ENCODE data around the gene FBXW7. TPM values are rescaled to one million over a fixed set of nuclear protein-coding genes. Genes with fewer than 3 reads are reported as not detected.
A peak's percentile ranks its signal among the peaks of the same experiment; 100 is the strongest.

The FBXW7 gene, protein sequence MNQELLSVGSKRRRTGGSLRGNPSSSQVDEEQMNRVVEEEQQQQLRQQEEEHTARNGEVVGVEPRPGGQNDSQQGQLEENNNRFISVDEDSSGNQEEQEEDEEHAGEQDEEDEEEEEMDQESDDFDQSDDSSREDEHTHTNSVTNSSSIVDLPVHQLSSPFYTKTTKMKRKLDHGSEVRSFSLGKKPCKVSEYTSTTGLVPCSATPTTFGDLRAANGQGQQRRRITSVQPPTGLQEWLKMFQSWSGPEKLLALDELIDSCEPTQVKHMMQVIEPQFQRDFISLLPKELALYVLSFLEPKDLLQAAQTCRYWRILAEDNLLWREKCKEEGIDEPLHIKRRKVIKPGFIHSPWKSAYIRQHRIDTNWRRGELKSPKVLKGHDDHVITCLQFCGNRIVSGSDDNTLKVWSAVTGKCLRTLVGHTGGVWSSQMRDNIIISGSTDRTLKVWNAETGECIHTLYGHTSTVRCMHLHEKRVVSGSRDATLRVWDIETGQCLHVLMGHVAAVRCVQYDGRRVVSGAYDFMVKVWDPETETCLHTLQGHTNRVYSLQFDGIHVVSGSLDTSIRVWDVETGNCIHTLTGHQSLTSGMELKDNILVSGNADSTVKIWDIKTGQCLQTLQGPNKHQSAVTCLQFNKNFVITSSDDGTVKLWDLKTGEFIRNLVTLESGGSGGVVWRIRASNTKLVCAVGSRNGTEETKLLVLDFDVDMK
- 100 to 1,000 TPM in 2 of 3 donors, 10 to 100 TPM in 1; 55.7 to 247 (median 117) TPM for total RNA-seq

DNA sequence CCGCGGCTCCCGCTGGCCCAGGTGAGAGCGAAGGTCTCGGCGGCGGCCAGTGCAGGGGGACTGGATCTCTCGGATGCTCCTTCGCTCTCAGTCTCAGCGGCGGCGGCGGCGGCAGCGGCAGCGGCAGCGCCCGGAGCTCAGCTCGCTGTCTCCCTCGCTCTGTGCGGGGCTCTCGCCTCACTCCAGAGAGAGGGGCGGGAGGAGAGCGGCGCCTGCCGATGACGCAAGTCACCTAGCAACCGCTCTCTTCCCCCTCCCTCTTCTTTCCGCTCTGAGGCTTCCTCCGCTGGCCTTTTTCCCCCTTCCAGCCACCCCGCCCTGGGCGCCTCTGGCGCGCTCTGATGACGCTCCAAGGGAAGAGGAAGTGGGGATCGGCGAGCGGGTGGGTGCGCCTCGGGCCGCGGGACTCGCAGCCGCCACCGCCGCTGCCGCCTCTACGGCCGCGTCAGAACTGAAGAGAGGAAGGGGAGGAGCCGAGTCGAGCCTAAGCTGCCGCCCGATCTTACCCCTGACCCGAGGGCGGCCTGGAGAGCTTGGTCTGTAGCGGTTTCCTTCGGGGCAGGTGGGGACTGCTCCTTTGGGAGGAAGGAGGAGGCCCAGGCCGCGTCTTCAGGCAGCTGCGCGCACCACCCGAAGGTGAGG, at the start of gene FBXW7:
Gene FBXW7 (minus strand): TSS at position 190 of the 642 bp plus-strand sequence. CDS start 124,289 bp downstream, outside the sequence.
- Histone ChIP-seq H3K4me3 (peak within 1 kb of the TSS; percentile 84 to 98 (median 97)), H3K4me1 (peaks cover 0 to 13% of the 10 kb centered on the region in 2 donors), H3K27me3 (no peaks in the 10 kb centered on the region), H3K36me3 (no peaks in the 10 kb centered on the region), H3K9me3 (peaks cover 10 to 11% of the 10 kb centered on the region in 2 donors), H3K27ac (peak within 1 kb of the TSS; percentile 95 to 97)
- TF ChIP-seq, protein P1, sequence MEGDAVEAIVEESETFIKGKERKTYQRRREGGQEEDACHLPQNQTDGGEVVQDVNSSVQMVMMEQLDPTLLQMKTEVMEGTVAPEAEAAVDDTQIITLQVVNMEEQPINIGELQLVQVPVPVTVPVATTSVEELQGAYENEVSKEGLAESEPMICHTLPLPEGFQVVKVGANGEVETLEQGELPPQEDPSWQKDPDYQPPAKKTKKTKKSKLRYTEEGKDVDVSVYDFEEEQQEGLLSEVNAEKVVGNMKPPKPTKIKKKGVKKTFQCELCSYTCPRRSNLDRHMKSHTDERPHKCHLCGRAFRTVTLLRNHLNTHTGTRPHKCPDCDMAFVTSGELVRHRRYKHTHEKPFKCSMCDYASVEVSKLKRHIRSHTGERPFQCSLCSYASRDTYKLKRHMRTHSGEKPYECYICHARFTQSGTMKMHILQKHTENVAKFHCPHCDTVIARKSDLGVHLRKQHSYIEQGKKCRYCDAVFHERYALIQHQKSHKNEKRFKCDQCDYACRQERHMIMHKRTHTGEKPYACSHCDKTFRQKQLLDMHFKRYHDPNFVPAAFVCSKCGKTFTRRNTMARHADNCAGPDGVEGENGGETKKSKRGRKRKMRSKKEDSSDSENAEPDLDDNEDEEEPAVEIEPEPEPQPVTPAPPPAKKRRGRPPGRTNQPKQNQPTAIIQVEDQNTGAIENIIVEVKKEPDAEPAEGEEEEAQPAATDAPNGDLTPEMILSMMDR (IDR thresholded peaks at IDR 0.05): peak in 1 of 3 donors; percentile 18
- TF ChIP-seq POLR2AphosphoS5 (IDR thresholded peaks at IDR 0.05) (peak; percentile 84 to 94 (median 85)), POLR2A (IDR thresholded peaks at IDR 0.05) (peak; percentile 86)
- DNase-seq (ENCODE audit: low spot score in 2 of 2): peak; percentile 98
- intact Hi-C loops (cut with DNase I; ENCODE audit: low total_unique reads): no loop called here

GRCh38 chr4:152585023-152585441, 49.1 kb upstream of the FBXW7 start:
- DNase-seq (ENCODE audit: low spot score in 2 of 2): no peak
- intact Hi-C loops (cut with DNase I; ENCODE audit: low total_unique reads): no loop called here
- peaks cover 0 to 7% of the 10 kb centered on the region in 2 donors for H3K4me1 ChIP-seq
- no peak overlapping the region for H3K4me3 ChIP-seq
- no peak overlapping the region for H3K27ac ChIP-seq
- no peaks in the 10 kb centered on the region for H3K9me3 ChIP-seq
- TF ChIP-seq, protein P1 (IDR thresholded peaks at IDR 0.05): no peak
- TF ChIP-seq POLR2A (IDR thresholded peaks at IDR 0.05) (no peak), POLR2AphosphoS5 (IDR thresholded peaks at IDR 0.05) (no peak)
- no peaks in the 10 kb centered on the region for H3K36me3 ChIP-seq
- no peaks in the 10 kb centered on the region for H3K27me3 ChIP-seq

DNA sequence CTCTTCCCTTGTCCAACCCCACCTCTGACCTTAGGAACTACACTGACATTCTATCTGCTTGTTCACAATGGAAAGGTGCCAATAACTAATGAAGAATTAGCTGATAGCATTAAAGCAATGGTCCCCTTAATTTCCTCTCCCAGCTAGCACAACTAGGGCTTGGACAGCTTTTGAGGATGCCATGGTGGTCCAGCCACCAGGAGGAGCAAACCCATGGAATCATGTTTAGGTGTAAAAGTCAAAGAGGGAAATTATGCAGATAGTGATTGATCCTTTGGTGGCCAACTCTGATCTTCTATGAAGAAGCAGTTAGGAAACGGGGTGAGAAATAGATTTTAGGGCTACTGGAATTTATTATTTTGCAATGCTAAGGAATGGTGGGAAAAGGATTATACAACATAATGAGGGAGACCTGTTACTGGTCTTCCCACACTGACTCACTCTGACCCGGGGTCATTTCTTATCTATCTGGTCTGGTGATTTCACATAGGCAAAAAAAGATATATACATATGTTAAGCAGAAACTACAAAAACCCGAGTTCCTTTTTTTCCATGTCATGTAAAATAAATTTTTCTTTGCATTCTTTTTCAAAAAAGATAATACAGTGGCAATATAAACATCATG, 45.8 kb upstream of the FBXW7 start:
- Histone ChIP-seq H3K36me3 (no peaks in the 10 kb centered on the region), H3K4me1 (no peaks in the 10 kb centered on the region), H3K4me3 (no peak overlapping the region), H3K27ac (no peak overlapping the region), H3K27me3 (no peaks in the 10 kb centered on the region), H3K9me3 (no peaks in the 10 kb centered on the region)
- no peak for DNase-seq (ENCODE audit: low spot score in 2 of 2)
- TF ChIP-seq POLR2AphosphoS5 (IDR thresholded peaks at IDR 0.05) (no peak), POLR2A (IDR thresholded peaks at IDR 0.05) (no peak)
- TF ChIP-seq, protein P1 (IDR thresholded peaks at IDR 0.05): no peak
- intact Hi-C loops (cut with DNase I; ENCODE audit: low total_unique reads): no loop called here

DNA sequence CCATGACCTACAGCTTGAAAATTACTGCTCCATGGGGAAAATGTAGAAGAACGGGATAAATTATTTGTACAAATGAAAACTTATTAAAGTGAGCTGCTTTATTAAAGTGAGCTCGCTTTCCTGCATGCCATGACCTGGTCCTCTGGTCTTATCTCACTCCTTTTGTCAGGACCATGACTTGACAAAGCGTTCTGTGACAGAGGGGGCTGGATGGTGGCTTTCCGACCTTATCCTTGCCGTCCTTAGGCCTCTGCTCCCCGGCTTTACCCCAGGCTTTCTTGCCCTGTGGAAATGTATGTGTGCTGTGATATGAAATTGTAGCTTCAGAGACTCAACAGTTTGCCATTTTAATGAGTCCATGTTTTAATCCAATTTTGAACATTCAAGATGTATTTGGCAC, 44.0 kb upstream of the FBXW7 start:
- DNase-seq (ENCODE audit: low spot score in 2 of 2): no peak
- Histone ChIP-seq H3K27ac (no peak overlapping the region), H3K27me3 (no peaks in the 10 kb centered on the region), H3K4me1 (no peaks in the 10 kb centered on the region), H3K9me3 (no peaks in the 10 kb centered on the region), H3K36me3 (no peaks in the 10 kb centered on the region), H3K4me3 (no peak overlapping the region)
- intact Hi-C loops (cut with DNase I; ENCODE audit: low total_unique reads): no loop called here
- no peak for TF ChIP-seq POLR2AphosphoS5 (IDR thresholded peaks at IDR 0.05)
- TF ChIP-seq, protein P1 (IDR thresholded peaks at IDR 0.05): no peak
- TF ChIP-seq POLR2A (IDR thresholded peaks at IDR 0.05): no peak

Measured in breast epithelium (tissue), 4 donors.